A549 treated with Mapracorat at 1 μM for 4 hours (cell line): ENCODE measurements around the gene LHB. TPM values are rescaled to one million over a fixed set of nuclear protein-coding genes. Genes with fewer than 3 reads are reported as not detected.

ENCODE experiments used
- total RNA-seq: library from RNA; stranded (reverse); fragments of 200-300 nt; extraction: Qiagen RNA extraction; gene quantifications from 5 replicates; pipeline ENCODE4 v1.2.3, GENCODE V29; 2022

The LHB gene
- total RNA-seq = not detected in 5 replicates

GRCh38 chr19:49017041-49017665 is at the start of gene LHB:
TSS of gene LHB (minus strand) at chr19:49017091. CDS start at chr19:49017081, 10 bp downstream.

DNA sequence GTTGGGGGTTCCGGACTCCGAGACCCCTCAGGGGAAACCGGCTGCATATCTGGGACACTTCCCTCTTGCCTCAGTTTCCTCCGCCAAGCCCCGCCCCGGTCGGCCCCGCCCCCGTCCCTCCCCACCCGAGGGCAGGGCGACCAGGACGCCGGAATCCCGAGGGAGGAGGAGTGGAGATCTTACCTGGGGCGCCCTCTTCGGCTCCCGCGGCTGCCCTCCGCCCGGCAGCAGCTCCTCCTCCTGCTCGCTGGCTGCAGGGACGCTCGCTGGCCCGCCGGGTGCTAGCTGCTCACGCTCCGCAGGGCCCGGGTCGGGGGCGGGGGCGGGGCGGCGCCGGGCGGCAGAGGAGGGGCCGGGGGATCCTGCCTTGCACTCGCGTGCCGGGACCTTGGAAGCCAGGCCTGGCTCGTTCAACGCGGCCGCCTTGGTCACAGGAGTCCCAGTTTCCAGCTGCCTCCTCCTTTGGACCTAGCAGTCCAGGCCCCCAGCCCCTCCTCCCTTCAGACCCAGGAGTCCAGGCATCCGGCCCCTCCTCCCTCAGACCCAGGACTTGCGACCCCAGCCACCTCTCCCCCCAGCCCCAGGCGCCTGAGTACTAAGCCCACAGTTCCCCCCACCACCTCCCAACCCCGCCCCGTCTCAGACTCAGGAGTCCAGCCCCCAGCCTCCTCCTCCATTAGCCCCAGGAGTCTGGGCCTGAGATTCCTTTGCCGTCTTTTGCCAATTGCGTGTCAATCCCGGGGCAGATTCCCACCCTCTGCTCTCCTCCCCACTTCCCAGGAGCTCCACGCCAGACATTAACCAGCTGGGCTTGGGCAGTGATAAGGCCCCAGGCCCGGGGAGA is 48.1 kb upstream of the LHB start, which contains the start of gene NTF4:
TSS of gene NTF4 (minus strand) at position 51 of the 844 bp plus-strand sequence. CDS start 2,821 bp downstream, outside the sequence.

GRCh38 chr19:49057636-49058234 is 40.8 kb upstream of the LHB start, which contains the start of gene CGB7:
TSS of gene CGB7 (minus strand) at chr19:49057749. CDS start at chr19:49055375, 2,374 bp downstream.

DNA sequence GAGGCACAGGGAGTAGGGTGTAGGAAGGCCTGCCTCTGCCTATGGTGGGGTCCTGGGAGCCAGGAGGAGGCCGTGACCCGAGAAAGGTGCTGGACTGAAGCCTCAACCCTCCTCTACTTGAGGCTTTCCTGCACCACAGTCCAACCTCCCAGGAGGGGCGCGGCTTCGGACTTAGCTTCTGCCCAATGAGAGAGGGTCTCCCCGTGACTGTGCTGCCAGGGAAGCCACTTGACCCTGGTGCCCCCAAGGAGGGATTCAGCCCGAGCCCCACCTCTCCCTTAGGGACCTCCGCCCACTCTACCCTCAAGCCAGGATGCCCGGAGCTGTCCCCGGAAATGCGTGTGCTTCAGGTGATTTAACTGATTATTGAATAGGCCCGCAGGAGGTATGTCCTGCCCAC is 32.1 kb upstream of the LHB start, which contains the start of gene CGB8:
TSS of gene CGB8 (minus strand) at position 101 of the 400 bp plus-strand sequence. CDS start 372 bp downstream, outside the sequence.

GRCh38 chr19:49043548-49043947 is 26.7 kb upstream of the LHB start, which contains the start of gene CGB5:
TSS of gene CGB5 (plus strand) at chr19:49043848. CDS start at chr19:49044210, 362 bp downstream.

DNA sequence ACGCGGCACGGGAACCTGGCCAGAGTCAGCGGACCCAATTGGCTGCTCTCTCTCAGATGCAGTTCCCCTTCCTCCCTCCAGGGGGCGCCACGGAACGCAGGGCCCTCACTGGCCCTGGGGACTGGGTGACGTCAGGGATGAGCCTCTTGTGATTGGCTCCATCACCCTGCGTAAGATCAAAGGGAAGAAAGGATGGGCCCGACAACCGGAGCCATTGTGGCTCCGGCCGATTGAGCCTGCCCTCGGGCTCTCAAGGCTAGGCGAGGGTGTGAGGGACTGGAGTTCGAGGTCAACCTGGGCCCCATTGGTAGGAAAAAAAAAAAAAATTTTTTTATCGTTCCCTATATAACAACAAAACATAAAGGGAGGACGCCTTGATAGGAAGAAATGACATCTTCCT is 19.9 kb upstream of the LHB start, which contains the start of gene CGB1:
TSS of gene CGB1 (minus strand) at position 81 of the 400 bp plus-strand sequence. CDS start 184 bp downstream, outside the sequence.

DNA sequence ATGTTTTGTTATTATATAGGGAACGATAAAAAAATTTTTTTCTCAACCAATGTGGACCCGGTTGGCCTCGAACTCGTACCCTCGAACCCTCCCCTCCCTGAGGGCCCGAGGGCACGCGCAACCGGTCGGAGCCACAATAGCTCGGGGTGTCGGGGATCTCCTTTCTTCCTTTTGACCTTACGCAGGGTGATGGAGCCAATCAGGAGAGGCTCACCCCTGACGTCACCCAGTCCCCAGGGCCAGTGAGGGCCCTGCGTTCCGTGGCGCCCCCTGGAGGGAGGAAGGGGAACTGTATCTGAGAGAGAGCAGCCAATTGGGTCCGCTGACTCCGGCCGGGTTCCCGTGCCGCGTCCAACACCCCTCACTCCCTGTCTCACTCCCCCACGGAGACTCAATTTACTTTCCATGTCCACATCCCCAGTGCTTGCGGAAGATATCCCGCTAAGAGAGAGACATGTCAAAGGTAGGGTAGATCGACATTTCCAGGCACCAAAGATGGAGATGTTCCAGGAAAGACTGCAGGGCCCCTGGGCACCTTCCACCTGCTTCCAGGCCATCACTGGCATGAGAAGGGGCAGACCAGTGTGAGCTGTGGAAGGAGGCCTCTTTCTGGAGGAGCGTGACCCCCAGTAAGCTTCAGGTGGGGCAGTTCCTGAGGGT is 14.9 kb upstream of the LHB start, which contains the start of gene CGB2:
TSS of gene CGB2 (plus strand) at position 249 of the 660 bp plus-strand sequence. CDS start at position 455, 206 bp downstream.

DNA sequence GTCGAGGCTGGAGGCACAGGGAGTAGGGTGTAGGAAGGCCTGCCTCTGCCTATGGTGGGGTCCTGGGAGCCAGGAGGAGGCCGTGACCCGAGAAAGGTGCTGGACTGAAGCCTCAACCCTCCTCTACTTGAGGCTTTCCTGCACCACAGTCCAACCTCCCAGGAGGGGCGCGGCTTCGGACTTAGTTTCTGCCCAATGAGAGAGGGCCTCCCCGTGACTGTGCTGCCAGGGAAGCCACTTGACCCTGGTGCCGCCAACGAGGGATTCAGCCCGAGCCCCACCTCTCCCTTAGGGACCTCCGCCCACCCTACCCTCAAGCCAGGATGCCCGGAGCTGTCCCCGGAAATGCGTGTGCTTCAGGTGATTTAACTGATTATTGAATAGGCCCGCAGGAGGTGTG is 7.3 kb upstream of the LHB start, which contains the start of gene CGB3:
TSS of gene CGB3 (minus strand) at position 101 of the 400 bp plus-strand sequence. CDS start 362 bp downstream, outside the sequence.

DNA sequence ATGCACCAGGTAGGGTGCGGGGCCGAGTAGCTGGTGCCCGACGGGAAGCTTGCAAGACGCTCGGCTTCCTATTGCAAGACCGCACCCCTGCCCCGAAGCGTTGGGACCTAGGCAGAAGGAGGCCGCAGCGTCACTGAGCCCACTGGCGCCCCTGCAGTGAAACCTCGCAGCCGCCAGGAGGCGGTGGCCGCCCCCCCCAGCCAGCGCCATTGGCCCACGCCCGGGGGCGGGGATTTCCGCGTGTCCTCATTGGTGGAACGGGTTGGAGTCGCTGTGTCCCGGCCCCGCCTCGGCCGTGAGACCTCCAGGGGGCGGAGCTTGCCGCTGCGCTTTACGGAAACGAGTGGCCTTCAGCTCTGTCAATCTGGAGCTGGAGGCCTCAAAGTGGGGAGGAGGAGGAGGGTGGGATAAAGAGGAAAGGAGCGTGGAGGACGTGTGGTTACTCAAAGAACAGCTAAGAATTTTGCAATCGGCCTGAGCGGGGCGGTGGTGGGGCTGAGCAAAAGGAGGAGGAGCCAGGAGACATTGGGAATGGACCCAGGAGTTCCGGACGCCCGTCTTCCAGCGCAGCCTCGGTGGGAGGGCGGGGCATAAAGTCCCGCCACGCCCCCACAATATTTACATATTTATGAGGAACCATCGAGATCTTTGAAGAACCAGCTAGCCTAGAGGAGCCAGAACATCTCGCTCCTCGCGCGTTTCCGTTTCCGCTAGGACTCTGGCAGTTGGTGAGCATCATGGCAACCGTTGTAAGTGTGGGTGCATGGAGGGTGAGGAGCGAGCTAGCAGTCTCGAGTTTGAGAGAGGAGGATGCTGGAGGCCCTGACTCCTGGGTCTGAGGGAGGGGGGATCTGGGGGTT is 23.5 kb downstream of the LHB start, which contains the start of the genes GYS1 and RUVBL2:
TSS of gene GYS1 (minus strand) at position 135 of the 860 bp plus-strand sequence. CDS start 197 bp downstream, outside the sequence.
TSS of gene RUVBL2 (plus strand) at position 713 of the 860 bp plus-strand sequence. CDS start at position 738, 25 bp downstream.

Other genes starting within 250 kb of the LHB start
- 51.8 to 64.0 TPM (median 60.0 TPM) in 5 replicates for gene BCAT2, start 206.1 kb downstream of the LHB start, total RNA-seq
- gene HSD17B14, start 180.6 kb downstream of the LHB start, total RNA-seq = 12.3 to 15.1 TPM (median 12.8 TPM) in 5 replicates
- 1.2 to 2.0 TPM (median 1.8 TPM) in 5 replicates for gene PLEKHA4, start 148.5 kb downstream of the LHB start, total RNA-seq
- 81.6 to 126 TPM (median 104 TPM) in 5 replicates for gene PPP1R15A, start 144.7 kb downstream of the LHB start, total RNA-seq
- gene TULP2, start 118.3 kb downstream of the LHB start, total RNA-seq = not detected in 5 replicates
- 201 to 205 TPM (median 202 TPM) in 5 replicates for gene NUCB1, start 116.8 kb downstream of the LHB start, total RNA-seq
- gene DHDH, start 83.4 kb downstream of the LHB start, total RNA-seq = 0.80 to 2.3 TPM (median 1.2 TPM) in 5 replicates
- gene BAX, start 62.2 kb downstream of the LHB start, total RNA-seq = 272 to 378 TPM (median 341 TPM) in 5 replicates
- 17,118 to 23,794 TPM (median 18,268 TPM) in 5 replicates for gene FTL, start 51.8 kb downstream of the LHB start, total RNA-seq
- gene GYS1, start 23.8 kb downstream of the LHB start, total RNA-seq = 18.8 to 23.7 TPM (median 19.5 TPM) in 5 replicates
- 221 to 255 TPM (median 225 TPM) in 5 replicates for gene RUVBL2, start 23.2 kb downstream of the LHB start, total RNA-seq
- 0.64 TPM in 1 of 5 replicates, not detected in the others for gene CGB3, start 7.2 kb upstream of the LHB start, total RNA-seq
- gene CGB2, start 14.8 kb upstream of the LHB start, total RNA-seq = 0.44 TPM in 1 of 5 replicates, not detected in the others
- not detected in 5 replicates for gene CGB1, start 19.8 kb upstream of the LHB start, total RNA-seq
- 0.38 to 0.85 TPM (median 0.62 TPM) in 4 of 5 replicates, not detected in the other for gene CGB5, start 26.8 kb upstream of the LHB start, total RNA-seq
- gene CGB8, start 32.0 kb upstream of the LHB start, total RNA-seq = 2.4 to 3.4 TPM (median 3.2 TPM) in 5 replicates
- gene CGB7, start 40.7 kb upstream of the LHB start, total RNA-seq = 0.36 to 0.83 TPM (median 0.53 TPM) in 5 replicates
- gene NTF4, start 47.7 kb upstream of the LHB start, total RNA-seq = 0.35 to 1.6 TPM (median 0.63 TPM) in 5 replicates
- not detected in 5 replicates for gene KCNA7, start 55.6 kb upstream of the LHB start, total RNA-seq
- gene SNRNP70, start 68.4 kb upstream of the LHB start, total RNA-seq = 286 to 352 TPM (median 322 TPM) in 5 replicates
- 5.5 to 8.7 TPM (median 7.2 TPM) in 5 replicates for gene LIN7B, start 97.3 kb upstream of the LHB start, total RNA-seq
- gene C19orf73, start 102.1 kb upstream of the LHB start, total RNA-seq = 1.2 to 2.4 TPM (median 1.6 TPM) in 5 replicates
- gene PPFIA3, start 102.5 kb upstream of the LHB start, total RNA-seq = 4.7 to 9.0 TPM (median 8.0 TPM) in 5 replicates
- gene HRC, start 138.3 kb upstream of the LHB start, total RNA-seq = not detected in 5 replicates
- 8.4 to 11.5 TPM (median 9.5 TPM) in 5 replicates for gene TRPM4, start 140.7 kb upstream of the LHB start, total RNA-seq